ENCODE data around the gene SPOP.

SPOP gene

DNA sequence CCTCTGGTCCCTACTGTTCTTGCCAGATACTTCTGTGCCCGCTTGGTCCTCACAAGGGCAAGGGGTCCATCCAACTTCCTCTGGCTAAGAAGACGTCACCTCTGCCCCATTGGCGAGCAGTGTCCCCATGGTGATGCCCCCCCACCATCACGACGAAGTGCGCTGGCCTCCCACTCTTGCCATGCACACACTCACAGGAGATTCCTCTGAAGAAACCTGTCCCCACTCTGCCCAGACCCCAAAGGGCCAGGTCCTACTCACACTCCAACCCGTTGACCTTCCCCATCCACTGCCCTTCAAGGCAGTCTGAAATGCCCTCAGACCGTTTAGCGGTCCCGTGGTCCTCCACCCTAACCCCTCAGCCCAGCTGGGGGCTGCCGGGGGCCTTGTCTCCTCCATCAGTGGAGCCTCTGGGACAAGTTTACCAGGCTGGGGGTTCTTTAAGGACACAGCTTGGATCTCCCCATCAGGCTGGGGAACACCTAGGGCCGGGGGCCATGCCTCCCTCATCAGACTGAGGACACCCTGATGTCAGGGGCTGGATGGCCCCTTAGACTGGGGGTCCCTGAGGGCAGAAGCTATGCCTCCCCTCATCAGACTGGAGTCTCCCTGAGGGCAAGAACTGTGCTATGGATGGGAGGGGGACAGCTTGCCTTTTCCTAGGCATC lies 95.7 kb downstream of the SPOP start:
- TF ChIP-seq, protein P1, sequence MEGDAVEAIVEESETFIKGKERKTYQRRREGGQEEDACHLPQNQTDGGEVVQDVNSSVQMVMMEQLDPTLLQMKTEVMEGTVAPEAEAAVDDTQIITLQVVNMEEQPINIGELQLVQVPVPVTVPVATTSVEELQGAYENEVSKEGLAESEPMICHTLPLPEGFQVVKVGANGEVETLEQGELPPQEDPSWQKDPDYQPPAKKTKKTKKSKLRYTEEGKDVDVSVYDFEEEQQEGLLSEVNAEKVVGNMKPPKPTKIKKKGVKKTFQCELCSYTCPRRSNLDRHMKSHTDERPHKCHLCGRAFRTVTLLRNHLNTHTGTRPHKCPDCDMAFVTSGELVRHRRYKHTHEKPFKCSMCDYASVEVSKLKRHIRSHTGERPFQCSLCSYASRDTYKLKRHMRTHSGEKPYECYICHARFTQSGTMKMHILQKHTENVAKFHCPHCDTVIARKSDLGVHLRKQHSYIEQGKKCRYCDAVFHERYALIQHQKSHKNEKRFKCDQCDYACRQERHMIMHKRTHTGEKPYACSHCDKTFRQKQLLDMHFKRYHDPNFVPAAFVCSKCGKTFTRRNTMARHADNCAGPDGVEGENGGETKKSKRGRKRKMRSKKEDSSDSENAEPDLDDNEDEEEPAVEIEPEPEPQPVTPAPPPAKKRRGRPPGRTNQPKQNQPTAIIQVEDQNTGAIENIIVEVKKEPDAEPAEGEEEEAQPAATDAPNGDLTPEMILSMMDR (IDR thresholded peaks at IDR 0.05; ENCODE audit: low read depth, low read length, missing control alignments) = no peak
- Histone ChIP-seq H3K4me3 (ENCODE audit: low read depth, low read length) (no peak overlapping the region), H3K36me3 (replicated peaks) (no peaks in the 10 kb centered on the region), H3K27me3 (replicated peaks) (peaks cover 6% of the 10 kb centered on the region), H3K27ac (no peak overlapping the region)
- no peak for DNase-seq
- in situ Hi-C loops (cut with HindIII; ENCODE audit: low pct_ligation_motif_present, low sequenced_read_pairs) = no loop called here

DNA sequence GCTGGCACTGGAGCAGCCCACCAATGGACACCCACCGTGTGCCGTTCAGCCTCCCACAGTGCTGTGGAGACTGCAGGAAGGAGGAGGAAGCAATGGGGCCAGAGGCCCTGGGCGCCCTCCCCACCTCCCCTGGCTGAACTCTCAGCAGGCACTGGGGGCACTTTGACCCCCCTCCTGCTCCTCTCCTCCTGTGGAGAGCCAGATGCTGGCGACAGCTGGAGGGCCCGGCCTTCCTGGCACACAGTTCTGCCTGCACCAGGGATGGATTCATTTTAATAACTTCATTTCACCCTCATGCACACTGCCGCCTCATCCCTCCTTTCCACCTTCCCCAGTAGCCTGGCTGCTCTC lies 96.3 kb downstream of the SPOP start:
- in situ Hi-C loops (cut with HindIII; ENCODE audit: low pct_ligation_motif_present, low sequenced_read_pairs) = no loop called here
- Histone ChIP-seq H3K27ac (no peak overlapping the region), H3K4me3 (ENCODE audit: low read depth, low read length) (no peak overlapping the region), H3K36me3 (replicated peaks) (no peaks in the 10 kb centered on the region), H3K27me3 (replicated peaks) (peaks cover 8% of the 10 kb centered on the region)
- TF ChIP-seq, protein P1 (IDR thresholded peaks at IDR 0.05; ENCODE audit: low read depth, low read length, missing control alignments) = no peak
- no peak for DNase-seq

DNA sequence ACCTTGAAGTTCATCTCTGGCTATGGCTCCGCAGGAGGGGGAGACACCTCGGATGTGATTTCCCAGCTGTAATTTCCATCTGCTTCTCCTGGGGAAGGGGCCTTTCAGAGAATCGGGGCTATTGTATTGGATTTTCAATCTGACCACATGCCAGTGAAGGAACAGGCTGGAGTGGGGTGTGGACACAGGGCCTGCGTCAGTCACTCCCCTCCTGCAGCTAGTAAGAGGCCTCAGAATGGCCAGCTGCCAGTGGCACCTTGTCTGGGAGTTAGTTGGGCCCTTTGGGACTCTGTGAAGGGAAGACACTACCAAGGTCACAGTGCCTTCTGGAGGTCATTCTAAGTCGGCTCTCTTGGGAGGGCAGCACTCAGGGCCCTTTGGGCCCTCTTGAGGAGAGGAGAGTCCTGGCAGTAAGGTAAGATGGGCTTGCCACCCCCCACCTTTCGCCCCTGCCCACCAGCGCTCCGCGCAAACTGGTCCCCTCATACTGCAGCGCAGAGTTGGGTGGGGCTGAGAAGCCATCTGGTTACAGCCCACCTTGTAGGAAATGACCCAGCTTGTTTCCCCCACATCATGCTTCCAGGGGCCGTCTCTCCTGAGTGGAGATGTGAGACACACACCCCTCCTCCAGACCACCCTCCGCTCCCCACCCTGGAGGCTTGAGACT lies 96.8 kb downstream of the SPOP start:
- in situ Hi-C loops (cut with HindIII; ENCODE audit: low pct_ligation_motif_present, low sequenced_read_pairs) = no loop called here
- H3K36me3 ChIP-seq (replicated peaks) = no peaks in the 10 kb centered on the region
- H3K27me3 ChIP-seq (replicated peaks) = peaks cover 8% of the 10 kb centered on the region
- TF ChIP-seq, protein P1 (IDR thresholded peaks at IDR 0.05; ENCODE audit: low read depth, low read length, missing control alignments) = no peak
- no peak overlapping the region for H3K4me3 ChIP-seq (ENCODE audit: low read depth, low read length)
- DNase-seq = no peak
- H3K27ac ChIP-seq = no peak overlapping the region

DNA sequence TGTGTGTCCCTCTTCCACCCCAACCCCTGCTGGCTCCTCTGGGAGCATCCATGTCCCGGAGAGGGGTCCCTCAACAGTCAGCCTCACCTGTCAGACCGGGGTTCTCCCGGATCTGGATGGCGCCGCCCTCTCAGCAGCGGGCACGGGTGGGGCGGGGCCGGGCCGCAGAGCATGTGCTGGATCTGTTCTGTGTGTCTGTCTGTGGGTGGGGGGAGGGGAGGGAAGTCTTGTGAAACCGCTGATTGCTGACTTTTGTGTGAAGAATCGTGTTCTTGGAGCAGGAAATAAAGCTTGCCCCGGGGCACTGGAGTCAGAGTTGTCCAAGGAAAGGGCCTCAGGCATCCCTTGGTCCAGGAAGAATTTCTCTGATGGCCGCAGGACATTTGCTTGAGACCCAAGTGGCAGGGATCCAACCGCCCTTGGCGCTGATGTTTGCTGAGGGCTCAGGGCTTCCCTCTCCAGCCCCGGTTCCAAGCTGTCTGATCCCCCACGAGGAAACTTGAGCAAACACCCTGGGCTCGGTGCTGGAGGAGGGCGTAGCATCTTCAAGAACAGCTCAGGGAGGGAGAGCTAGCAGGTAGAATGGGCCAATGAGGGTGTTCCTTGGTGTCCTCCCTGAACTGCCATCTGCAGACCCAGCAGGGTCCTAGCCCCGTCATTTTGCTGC lies 97.7 kb downstream of the SPOP start:
- DNase-seq = no peak
- TF ChIP-seq, protein P1 (IDR thresholded peaks at IDR 0.05; ENCODE audit: low read depth, low read length, missing control alignments) = no peak
- Histone ChIP-seq H3K27ac (no peak overlapping the region), H3K36me3 (replicated peaks) (no peaks in the 10 kb centered on the region), H3K27me3 (replicated peaks) (peaks cover 8% of the 10 kb centered on the region), H3K4me3 (ENCODE audit: low read depth, low read length) (no peak overlapping the region)
- in situ Hi-C loops (cut with HindIII; ENCODE audit: low pct_ligation_motif_present, low sequenced_read_pairs) = no loop called here

DNA sequence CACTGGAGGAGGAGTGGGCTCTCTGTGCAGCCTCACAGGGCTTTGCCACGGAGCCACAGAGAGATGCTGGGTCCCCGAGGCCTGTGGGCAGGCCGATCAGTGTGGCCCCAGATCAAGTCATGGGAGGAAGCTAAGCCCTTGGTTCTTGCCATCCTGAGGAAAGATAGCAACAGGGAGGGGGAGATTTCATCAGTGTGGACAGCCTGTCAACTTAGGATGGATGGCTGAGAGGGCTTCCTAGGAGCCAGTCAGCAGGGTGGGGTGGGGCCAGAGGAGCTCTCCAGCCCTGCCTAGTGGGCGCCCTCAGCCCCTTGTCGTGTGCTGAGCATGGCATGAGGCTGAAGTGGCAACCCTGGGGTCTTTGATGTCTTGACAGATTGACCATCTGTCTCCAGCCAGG lies 98.4 kb downstream of the SPOP start:
- H3K4me3 ChIP-seq (ENCODE audit: low read depth, low read length) = no peak overlapping the region
- H3K27me3 ChIP-seq (replicated peaks) = peaks cover 8% of the 10 kb centered on the region
- TF ChIP-seq, protein P1 (IDR thresholded peaks at IDR 0.05; ENCODE audit: low read depth, low read length, missing control alignments) = no peak

More for the DNA sequence above, 98.4 kb downstream of the SPOP start:
- H3K36me3 ChIP-seq (replicated peaks) = no peaks in the 10 kb centered on the region
- no peak for DNase-seq
- H3K27ac ChIP-seq = no peak overlapping the region
- in situ Hi-C loops (cut with HindIII; ENCODE audit: low pct_ligation_motif_present, low sequenced_read_pairs) = no loop called here
